HTERT RPE-1 (cell line): ENCODE measurements around the gene XPO4.
"Not testable (repeated sequence)": the region's sequence is repeated elsewhere in the genome, so short reads cannot be mapped to it uniquely, and the experiment has no call there.

Experiments used
- in situ Hi-C: fragments of 300-500 bp; cut with MboI; formaldehyde crosslinking; loops from 4 replicates; pipeline ENCODE4 v1.14.3; 2020; ENCODE audit warnings: low sequenced_read_pairs

XPO4 gene

DNA sequence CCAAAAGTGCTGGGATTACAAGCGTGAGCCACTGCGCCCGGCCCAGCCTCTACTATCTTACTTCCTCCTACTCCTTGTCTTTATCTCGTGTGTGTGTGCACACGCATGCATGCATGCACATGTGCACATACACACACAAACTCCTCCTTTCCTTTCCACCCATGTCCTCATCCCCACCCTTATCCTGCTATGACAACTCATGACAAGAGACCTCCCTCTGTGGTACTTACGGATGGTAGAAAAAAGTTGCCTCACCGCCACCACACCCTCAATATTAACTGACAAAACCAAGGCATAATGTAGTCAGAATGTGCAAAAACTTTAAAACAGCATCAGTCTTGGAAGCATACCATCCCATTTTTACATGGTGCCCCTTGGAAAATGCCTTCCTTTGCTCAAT is 112.9 kb downstream of the XPO4 start:
- in situ Hi-C loops = no loop called here

DNA sequence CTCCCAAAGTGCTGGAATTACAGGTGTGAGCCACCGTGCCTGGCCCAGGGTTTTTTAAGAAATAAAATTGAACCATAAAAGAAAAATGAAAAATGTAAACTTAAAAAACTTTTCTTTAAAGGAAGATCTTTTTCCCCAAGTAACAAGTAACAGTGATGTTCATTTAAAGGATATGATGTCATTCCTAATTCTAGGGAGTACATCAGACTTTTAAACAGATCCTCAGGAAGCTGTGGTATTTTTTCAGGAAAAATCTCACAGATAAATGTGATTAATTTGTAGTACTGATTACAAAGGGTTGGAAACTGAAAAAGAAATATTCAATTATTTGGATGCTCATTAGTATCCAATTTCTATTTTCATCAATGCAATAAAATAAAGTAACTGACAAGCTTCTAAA is 114.2 kb downstream of the XPO4 start:
- in situ Hi-C loops = no loop called here

DNA sequence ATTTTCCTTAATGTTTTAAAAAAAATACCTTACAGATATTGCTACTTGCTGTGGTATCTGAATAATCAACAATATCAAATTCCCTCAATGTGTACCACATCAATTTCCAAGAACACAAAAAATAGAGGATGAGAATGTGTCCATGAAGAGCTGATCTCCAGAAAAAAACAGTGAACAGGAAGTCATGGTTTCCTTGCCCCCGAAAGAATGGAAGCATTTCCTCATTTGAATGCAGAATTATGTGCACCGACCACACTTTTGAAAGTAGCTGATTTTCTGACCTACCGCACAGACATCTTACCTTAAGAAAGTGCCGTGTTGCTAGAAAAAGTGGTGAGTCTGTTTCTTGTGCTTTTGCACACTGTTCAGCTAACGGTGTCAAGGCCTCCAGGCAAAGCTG is 115.4 kb downstream of the XPO4 start:
- in situ Hi-C loops = no loop called here

DNA sequence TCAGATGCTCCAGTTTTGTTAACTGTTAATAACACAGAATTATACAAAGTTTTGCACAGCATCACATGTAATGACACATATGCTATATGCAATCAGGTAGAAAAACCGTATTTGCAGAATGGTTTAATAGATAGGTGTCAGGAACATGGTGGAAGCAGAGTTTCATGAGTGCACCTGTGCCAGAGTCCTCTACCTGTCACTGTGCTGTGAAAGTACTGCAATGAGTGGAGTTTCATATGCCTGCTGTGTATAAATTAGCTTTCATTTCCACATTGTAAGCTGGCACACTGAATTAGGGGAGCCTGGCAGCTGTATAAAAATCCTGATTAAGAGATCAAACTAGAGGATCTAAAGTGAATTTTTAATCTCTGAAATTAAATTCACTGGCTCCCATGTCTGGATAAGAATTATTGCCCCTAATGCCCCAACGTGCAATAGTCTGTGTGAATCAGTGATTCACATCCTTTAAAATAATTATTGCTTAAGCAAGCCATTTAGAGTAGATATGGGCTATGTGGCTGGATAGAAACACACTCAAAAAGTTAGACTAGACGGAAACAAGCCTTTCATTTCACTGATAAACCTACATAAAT is 120.3 kb downstream of the XPO4 start:
- in situ Hi-C loops = no loop called here

GRCh38 chr13:20780317-20780716 is 122.2 kb downstream of the XPO4 start:
- in situ Hi-C loops = no loop called here

GRCh38 chr13:20779405-20779804 is 123.1 kb downstream of the XPO4 start:
- in situ Hi-C loops = no loop called here

DNA sequence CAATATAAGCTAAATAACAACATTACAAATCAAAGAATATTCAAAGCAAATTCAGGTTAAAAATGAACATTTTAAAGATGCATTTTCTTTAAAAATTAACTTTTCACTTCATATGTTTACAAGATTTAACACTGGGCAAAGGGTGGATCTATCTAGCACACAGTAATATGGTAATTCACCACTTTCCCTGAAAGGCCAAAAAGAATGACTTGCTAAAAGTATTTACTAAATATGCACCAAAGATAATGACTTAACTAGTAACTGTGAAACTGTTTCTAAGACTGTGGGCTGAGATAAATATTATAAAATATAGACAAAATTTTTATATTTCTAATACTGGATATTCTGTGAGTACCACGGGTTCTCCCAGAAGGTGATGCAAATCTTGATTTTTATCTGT is 124.2 kb downstream of the XPO4 start:
- in situ Hi-C loops = no loop called here

GRCh38 chr13:20776751-20777150 is 125.8 kb downstream of the XPO4 start:
- in situ Hi-C loops = no loop called here

DNA sequence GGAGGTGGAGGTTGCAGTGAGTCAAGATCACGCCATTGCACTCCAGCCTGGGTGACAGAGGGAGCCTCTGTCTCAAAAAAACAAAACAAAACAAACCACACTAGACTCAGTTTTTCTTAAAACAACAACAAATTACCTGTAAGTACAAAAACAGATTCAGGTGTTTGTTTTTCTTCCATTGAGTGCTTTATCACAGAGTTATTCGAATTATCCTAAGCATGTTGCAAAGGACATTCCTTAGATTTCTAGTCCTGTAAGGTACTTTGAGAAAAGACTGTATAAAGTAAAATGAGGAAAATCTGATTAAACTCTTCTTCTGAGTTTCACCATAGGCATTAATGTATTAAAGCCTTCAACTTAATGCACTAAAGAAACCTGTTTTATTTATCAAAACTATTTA is 126.6 kb downstream of the XPO4 start:
- in situ Hi-C loops = no loop called here

DNA sequence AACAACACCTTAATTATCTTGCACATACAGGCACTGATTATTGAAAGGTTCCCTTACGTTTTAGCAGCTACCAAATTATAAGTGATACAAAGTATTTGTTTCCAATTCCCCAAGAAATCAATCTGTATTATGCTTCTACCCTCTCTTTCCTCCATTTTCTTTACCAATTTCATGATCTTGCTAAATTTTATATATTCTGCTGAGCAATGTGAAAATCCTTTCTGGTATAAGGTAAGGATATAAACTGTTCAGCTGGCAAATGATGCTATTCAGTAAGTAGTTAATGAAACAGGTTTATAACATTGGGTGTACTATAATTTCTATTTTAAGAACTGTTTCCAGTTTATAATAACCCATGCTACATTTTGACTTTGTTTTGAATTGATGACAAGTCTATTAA is 127.8 kb downstream of the XPO4 start:
- in situ Hi-C loops = no loop called here

- in situ Hi-C loops = no loop called here
Observed at GRCh38 chr13:20773194-20774080, 129.1 kb downstream of the XPO4 start, which contains the start of gene EEF1AKMT1. EEF1AKMT1 (minus strand) TSS chr13:20773961; CDS start chr13:20757598, 16,363 bp downstream.

DNA sequence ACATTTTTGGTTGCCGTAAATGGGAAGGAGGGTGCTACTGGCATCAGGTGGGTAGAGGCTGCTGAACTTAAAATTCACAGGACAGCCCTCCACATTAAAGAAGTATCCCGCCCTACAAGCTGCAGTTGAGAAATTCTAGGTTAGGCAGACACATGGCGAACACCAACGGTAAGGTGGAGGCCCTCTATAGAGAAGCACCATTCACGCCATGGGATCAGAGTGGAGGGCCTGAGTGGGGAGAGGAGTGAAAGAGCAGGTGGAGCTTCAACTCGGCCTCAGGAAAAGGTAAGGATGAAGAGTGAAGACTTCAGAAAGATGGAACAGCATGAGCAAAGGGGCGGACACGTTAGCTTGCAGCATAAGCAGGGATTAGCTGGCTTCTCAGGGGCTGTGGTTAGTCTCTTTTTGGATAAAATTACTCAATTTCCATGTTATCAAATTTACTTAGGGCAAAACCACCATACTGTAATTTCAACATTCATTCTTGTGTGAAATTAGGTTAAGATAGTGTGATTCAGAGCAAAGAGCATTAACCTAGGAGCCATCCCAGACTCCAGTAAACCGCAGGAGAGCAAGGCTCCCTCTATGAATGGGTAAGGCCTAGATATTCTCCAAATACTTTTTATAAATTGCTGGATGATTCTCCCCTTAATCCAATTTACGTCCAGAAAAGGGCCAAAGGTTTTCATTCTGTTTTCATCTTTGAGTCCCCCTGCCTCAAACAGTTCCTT is 130.0 kb downstream of the XPO4 start:
- in situ Hi-C loops = no loop called here

DNA sequence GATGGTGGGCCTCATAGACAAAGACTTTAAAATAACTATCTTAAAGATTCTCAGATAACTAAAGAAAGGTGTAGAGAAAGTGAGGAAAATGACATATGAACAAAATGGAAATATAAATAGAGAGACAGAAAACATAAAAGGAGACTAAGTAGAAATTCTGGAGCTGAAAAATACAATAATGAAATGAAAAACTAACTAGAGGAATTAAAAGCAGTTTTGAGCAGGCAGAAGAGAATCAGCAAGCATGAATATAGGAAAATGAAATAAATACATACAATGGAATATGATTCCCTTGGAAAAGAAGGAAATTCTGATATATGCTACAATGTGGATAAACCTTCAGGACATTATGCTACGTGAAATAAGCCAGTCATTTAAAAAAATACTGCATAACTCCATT is 132.7 kb downstream of the XPO4 start:
- in situ Hi-C loops = no loop called here

GRCh38 chr13:20769091-20769490 is 133.5 kb downstream of the XPO4 start:
- in situ Hi-C loops = no loop called here

DNA sequence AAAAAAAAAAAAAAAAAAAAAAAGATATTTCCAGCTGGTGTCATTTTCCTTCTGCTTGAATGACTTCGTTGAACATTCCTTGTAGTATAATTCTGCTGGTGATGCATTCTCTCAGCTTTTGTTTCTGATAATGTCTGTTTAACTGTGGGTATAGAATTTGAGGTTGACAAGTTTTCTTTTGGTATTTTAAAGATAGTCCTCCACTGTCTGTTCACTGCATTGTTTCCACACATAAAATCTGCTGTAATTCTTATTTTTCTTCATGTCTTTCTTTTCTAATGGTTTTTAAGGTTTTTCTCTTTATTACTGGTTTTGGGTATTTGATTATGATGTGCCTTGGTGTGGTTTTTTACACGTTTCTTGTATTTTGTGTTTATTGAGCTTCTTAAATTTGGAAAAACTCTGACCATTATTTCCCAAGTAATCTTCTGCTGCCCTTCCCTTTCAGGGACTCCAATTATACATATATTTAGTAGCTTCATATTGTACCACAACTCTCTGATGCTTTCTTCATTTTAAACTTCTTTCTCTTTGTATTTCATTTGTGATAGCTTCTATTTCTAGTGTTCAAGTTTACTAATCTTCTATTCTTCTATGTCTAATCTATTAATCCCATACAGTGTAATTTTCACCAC is 135.1 kb downstream of the XPO4 start:
- in situ Hi-C loops = no loop called here

DNA sequence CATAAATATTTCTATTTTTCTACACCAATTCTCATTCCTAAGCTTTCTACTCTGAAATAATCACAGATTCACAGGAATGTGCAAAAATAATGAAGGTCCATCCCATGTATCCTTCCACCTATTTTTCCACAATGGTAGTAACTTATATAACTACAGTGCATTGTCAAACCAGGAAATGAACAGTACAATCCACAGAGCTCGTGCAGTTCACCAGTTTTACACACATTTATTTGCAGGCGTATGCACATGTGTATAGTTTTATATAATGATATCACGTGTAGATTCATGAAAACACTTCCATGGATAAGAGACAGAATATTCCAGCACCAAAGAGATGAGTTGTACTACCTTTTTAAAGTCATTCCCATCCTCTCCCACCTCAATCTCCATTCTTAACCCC is 141.7 kb downstream of the XPO4 start:
- in situ Hi-C loops = no loop called here

GRCh38 chr13:20754009-20754408 is 148.5 kb downstream of the XPO4 start:
- in situ Hi-C loops = no loop called here

- in situ Hi-C loops = no loop called here
Observed at GRCh38 chr13:20749377-20749776, 153.2 kb downstream of the XPO4 start.

DNA sequence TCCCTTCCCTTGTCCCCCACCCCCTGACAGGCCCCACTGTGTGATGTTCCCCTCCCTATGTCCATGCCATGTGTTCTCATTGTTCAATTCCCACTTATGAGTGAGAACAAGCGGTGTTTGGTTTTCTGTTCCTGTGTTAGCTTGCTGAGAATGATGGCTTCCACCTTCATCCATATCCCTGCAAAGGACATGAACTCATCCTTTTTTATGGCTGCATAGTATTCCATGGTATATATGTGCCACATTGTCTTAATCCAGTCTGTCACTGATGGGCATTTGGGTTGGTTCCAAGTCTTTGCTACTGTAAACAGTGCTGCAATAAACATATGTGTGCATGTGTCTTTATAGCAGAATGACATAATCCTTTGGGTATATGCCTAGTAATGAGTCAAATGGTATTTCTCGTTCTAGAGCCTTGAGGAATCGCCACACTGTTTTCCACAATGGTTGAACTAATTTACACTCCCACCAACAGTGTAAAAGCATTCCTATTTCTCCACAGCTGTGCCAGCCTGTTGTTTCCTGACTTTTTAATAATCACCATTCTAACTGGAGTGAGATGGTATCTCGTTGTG is 158.6 kb downstream of the XPO4 start:
- in situ Hi-C loops = not testable (repeated sequence)

- in situ Hi-C loops = no loop called here
Observed at GRCh38 chr13:20740021-20740420, 162.5 kb downstream of the XPO4 start.

DNA sequence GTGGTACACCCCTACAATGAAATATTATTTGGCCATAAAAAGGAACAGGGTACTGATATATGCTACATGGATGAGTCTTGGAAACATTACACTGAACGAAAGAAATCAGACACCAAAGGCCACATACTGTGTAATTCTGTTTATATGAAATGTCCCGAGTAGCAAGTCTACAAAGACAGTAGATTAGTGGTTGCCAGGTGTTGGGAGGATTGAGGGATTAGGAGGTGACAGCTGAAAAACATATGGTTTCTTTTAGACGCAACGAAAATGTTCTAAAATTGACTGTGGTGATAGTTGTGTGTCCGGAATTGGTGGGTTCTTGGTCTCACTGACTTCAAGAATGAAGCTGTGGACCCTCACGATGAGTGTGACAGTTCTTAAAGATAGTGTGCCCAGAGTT is 163.9 kb downstream of the XPO4 start:
- in situ Hi-C loops = no loop called here
